Liver (tissue), 9 donors: ENCODE measurements around the gene ENGASE. TPM values are rescaled to one million over a fixed set of nuclear protein-coding genes. Genes with fewer than 3 reads are reported as not detected.

Source experiments
- DNase-seq: peaks from one replicate; pipeline ENCODE4 v3.0.0-alpha.2; 2017; ENCODE audit warnings: low spot score
- H3K27ac ChIP-seq, 2 donors: one replicate each; pipeline ENCODE4 v1.7.0; 2013; ENCODE audit warnings: inconsistent platforms in 2 of 2, low read length in 2 of 2, control low read depth in 1 of 2, low read depth in 1 of 2, mild to moderate bottlenecking in 1 of 2
- H3K27me3 ChIP-seq, 4 donors: one replicate each; pipeline versions ENCODE4 v1.6.1 to v1.7.0; 2013; ENCODE audit warnings: low read length in 3 of 4, inconsistent platforms in 1 of 4, mild to moderate bottlenecking in 1 of 4, moderate library complexity in 1 of 4; ENCODE audit not compliant: control insufficient read depth in 4 of 4, insufficient read depth in 4 of 4
- H3K36me3 ChIP-seq, 4 donors: one replicate each; pipeline versions ENCODE4 v1.6.1 to v1.7.0; 2013; ENCODE audit warnings: low read length in 3 of 4, mild to moderate bottlenecking in 3 of 4, low read depth in 1 of 4, moderate library complexity in 1 of 4; ENCODE audit not compliant: control insufficient read depth in 4 of 4, insufficient read depth in 3 of 4
- H3K4me1 ChIP-seq, 4 donors: one replicate each; pipeline versions ENCODE4 v1.6.1 to v1.7.0; 2013; ENCODE audit warnings: low read length in 3 of 4, mild to moderate bottlenecking in 3 of 4, moderate library complexity in 1 of 4; ENCODE audit not compliant: control insufficient read depth in 4 of 4, insufficient read depth in 4 of 4
- H3K4me3 ChIP-seq, 3 donors: one replicate each; pipeline versions ENCODE4 v1.6.1 to v1.7.0; 2013; ENCODE audit warnings: low read length in 3 of 3, control low read depth in 1 of 3, low read depth in 1 of 3, mild to moderate bottlenecking in 1 of 3
- H3K9ac ChIP-seq, 2 donors: one replicate each; pipeline ENCODE4 v1.7.0; 2013; ENCODE audit warnings: low read length in 2 of 2, mild to moderate bottlenecking in 2 of 2, moderate library complexity in 2 of 2, control low read depth in 1 of 2, low read depth in 1 of 2
- H3K9me3 ChIP-seq, 4 donors: one replicate each; pipeline versions ENCODE4 v1.6.1 to v1.7.0; 2013; ENCODE audit warnings: low read length in 3 of 4; ENCODE audit not compliant: control insufficient read depth in 4 of 4
- EGR1 ChIP-seq, 2 donors: IDR thresholded peaks; 2 replicates each; pipeline ENCODE4 v1.6.1; 2016 to 2018; ENCODE audit warnings: antibody characterized with exemption in 2 of 2, low read depth in 2 of 2
- FOXA2 ChIP-seq: IDR thresholded peaks from 2 replicates; pipeline ENCODE4 v1.6.1; 2016; ENCODE audit warnings: antibody characterized with exemption
- HNF4A ChIP-seq, 2 donors: conservative IDR thresholded peaks; 2 replicates each; pipeline ENCODE4 v1.6.1; 2016; ENCODE audit warnings: antibody characterized with exemption in 2 of 2, mild to moderate bottlenecking in 2 of 2
- HNF4G ChIP-seq: IDR thresholded peaks from 2 replicates; pipeline ENCODE4 v1.6.1; 2016; ENCODE audit warnings: antibody characterized with exemption
- JUND ChIP-seq, 2 donors: IDR thresholded peaks; 2 replicates each; pipeline ENCODE4 v1.6.1; 2016; ENCODE audit warnings: antibody characterized with exemption in 2 of 2
- NR2F2 ChIP-seq: IDR thresholded peaks from 2 replicates; pipeline ENCODE4 v1.6.1; 2016; ENCODE audit warnings: antibody characterized with exemption
- RXRA ChIP-seq, 2 donors: IDR thresholded peaks; 2 replicates each; pipeline ENCODE4 v1.6.1; 2017 to 2018; ENCODE audit warnings: antibody characterized with exemption in 2 of 2, mild to moderate bottlenecking in 1 of 2
- SP1 ChIP-seq: IDR thresholded peaks from 2 replicates; pipeline ENCODE4 v1.6.1; 2018; ENCODE audit warnings: antibody characterized with exemption, mild to moderate bottlenecking
- TAF1 ChIP-seq: conservative IDR thresholded peaks from 2 replicates; pipeline ENCODE4 v1.6.1; 2016; ENCODE audit warnings: antibody characterized with exemption, mild to moderate bottlenecking
- WGBS: extraction: QIAGEN DNeasy Blood & Tissue Kit; methylation state at CpG from one replicate; pipeline ENCODE4 v1.1.7; 2013; 5-methylcytosine and 5-hydroxymethylcytosine counted together
- polyA plus RNA-seq, 2 donors: library from polyadenylated mRNA; stranded (reverse) in 1 of 2; unstranded in 1 of 2; fragments of 200-250 nt in 1 of 2; fragments of >200 nt in 1 of 2; fragmentation: Nextera tagmentation in 1 of 2; extraction: Ambion mirVana in 1 of 2; gene quantifications; one replicate each; pipeline versions ENCODE4 v1.2.1 to v1.2.3, GENCODE V29; 2013 to 2015
- total RNA-seq, 2 donors: library from RNA; depleted of rRNA; stranded (reverse); fragments of >200 nt; gene quantifications; one replicate each; pipeline ENCODE4 v1.2.3, GENCODE V29; 2014
- TF ChIP-seq, protein P1 (sequence below): IDR thresholded peaks from 2 replicates; pipeline ENCODE4 v1.6.1; 2016; ENCODE audit warnings: antibody characterized with exemption, mild to moderate bottlenecking
- TF ChIP-seq, protein P2 (sequence below): IDR thresholded peaks from 2 replicates; pipeline ENCODE4 v1.6.1; 2016; ENCODE audit warnings: antibody characterized with exemption
- TF ChIP-seq, protein P3 (sequence below): fragments of 150-350 bp; IDR thresholded peaks from 2 replicates; pipeline ENCODE4 v1.5.1; 2017; ENCODE audit warnings: improper control_type of control experiment, low read depth, low read length; ENCODE audit not compliant: missing input control
- donor health status: healthy.
- donor health status: healthy.
- donor health status: healthy.
- donor health status: healthy.
- donor health status: healthy.

ENGASE gene
- total and polyA plus RNA-seq, 4 donors: 5.2 to 33.6 (median 7.8) TPM

DNA sequence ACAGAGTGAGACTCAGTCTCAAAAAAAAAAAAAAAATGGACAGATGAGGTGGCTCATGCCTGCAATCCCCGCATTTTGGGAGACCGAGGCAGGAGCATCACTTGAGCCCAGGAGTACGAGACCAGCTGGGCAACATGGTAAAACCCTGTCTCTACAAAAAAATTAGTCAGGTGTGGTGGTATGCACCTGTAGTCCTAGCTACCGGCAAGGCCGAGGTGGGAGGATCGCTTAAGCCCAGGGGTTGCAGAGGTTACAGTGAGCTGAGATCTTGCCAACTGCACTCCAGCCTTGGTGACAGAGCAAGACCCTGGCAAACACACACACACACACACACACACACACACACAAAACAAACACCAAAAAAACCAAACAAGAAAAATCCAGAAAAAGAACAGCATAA is 7.7 kb upstream of the ENGASE start:
- TF ChIP-seq NR2F2: no peak
- no peak for TF ChIP-seq HNF4A (conservative IDR thresholded peaks at IDR 0.05)
- no peak for TF ChIP-seq TAF1
- no peak for TF ChIP-seq SP1
- TF ChIP-seq, protein P1, sequence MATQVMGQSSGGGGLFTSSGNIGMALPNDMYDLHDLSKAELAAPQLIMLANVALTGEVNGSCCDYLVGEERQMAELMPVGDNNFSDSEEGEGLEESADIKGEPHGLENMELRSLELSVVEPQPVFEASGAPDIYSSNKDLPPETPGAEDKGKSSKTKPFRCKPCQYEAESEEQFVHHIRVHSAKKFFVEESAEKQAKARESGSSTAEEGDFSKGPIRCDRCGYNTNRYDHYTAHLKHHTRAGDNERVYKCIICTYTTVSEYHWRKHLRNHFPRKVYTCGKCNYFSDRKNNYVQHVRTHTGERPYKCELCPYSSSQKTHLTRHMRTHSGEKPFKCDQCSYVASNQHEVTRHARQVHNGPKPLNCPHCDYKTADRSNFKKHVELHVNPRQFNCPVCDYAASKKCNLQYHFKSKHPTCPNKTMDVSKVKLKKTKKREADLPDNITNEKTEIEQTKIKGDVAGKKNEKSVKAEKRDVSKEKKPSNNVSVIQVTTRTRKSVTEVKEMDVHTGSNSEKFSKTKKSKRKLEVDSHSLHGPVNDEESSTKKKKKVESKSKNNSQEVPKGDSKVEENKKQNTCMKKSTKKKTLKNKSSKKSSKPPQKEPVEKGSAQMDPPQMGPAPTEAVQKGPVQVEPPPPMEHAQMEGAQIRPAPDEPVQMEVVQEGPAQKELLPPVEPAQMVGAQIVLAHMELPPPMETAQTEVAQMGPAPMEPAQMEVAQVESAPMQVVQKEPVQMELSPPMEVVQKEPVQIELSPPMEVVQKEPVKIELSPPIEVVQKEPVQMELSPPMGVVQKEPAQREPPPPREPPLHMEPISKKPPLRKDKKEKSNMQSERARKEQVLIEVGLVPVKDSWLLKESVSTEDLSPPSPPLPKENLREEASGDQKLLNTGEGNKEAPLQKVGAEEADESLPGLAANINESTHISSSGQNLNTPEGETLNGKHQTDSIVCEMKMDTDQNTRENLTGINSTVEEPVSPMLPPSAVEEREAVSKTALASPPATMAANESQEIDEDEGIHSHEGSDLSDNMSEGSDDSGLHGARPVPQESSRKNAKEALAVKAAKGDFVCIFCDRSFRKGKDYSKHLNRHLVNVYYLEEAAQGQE: no peak
- no peak for TF ChIP-seq RXRA (IDR thresholded peaks at IDR 0.05)
- TF ChIP-seq, protein P2, sequence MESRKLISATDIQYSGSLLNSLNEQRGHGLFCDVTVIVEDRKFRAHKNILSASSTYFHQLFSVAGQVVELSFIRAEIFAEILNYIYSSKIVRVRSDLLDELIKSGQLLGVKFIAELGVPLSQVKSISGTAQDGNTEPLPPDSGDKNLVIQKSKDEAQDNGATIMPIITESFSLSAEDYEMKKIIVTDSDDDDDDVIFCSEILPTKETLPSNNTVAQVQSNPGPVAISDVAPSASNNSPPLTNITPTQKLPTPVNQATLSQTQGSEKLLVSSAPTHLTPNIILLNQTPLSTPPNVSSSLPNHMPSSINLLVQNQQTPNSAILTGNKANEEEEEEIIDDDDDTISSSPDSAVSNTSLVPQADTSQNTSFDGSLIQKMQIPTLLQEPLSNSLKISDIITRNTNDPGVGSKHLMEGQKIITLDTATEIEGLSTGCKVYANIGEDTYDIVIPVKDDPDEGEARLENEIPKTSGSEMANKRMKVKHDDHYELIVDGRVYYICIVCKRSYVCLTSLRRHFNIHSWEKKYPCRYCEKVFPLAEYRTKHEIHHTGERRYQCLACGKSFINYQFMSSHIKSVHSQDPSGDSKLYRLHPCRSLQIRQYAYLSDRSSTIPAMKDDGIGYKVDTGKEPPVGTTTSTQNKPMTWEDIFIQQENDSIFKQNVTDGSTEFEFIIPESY: no peak
- no peak for TF ChIP-seq FOXA2
- TF ChIP-seq, protein P3, sequence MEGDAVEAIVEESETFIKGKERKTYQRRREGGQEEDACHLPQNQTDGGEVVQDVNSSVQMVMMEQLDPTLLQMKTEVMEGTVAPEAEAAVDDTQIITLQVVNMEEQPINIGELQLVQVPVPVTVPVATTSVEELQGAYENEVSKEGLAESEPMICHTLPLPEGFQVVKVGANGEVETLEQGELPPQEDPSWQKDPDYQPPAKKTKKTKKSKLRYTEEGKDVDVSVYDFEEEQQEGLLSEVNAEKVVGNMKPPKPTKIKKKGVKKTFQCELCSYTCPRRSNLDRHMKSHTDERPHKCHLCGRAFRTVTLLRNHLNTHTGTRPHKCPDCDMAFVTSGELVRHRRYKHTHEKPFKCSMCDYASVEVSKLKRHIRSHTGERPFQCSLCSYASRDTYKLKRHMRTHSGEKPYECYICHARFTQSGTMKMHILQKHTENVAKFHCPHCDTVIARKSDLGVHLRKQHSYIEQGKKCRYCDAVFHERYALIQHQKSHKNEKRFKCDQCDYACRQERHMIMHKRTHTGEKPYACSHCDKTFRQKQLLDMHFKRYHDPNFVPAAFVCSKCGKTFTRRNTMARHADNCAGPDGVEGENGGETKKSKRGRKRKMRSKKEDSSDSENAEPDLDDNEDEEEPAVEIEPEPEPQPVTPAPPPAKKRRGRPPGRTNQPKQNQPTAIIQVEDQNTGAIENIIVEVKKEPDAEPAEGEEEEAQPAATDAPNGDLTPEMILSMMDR: no peak
- no peak for TF ChIP-seq EGR1 (IDR thresholded peaks at IDR 0.05; ENCODE audit: low read depth in 2 of 2)
- TF ChIP-seq HNF4G: no peak
- DNase-seq: no peak
- no peak overlapping the region for H3K9ac ChIP-seq
- H3K9me3 ChIP-seq: no peaks in the 10 kb centered on the region
- H3K27ac ChIP-seq: no peak overlapping the region
- WGBS: 61% methylated on average over 6 of the region's 6 CpGs
- no peaks in the 10 kb centered on the region for H3K4me1 ChIP-seq
- no peak overlapping the region for H3K4me3 ChIP-seq
- H3K36me3 ChIP-seq: no peaks in the 10 kb centered on the region
- H3K27me3 ChIP-seq: no peaks in the 10 kb centered on the region

DNA sequence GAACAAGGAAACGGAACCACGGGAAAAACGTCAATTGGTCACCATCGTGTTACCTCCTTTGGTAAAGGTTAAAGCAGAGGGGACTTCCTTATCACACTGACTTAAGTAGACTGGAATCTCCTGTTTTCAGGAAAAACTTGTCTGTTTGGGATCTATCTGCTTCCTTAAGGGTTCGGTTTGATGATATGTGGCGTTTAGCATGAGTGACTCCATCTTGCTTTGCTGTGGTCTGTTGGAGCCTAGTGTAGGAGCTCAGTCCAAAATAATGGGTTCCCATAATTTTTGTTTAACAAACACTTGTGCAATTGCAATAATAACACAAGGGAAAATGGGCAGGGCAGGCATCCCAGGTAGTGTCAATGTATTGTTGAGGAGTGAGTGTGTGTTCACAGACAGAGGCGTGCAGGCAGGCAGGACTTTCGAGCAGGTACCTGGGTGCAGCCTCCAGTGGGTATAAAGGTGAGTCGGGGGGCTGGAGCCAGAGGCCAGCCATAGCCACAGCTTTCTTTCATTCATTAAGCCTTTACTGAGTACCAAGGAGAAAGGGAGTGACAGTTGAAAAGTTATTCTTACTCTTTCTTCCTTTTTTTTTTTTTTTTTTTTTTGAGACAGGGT is 4.3 kb upstream of the ENGASE start:
- DNase-seq: no peak

More for the DNA sequence above, 4.3 kb upstream of the ENGASE start:
- Histone ChIP-seq H3K9me3 (no peaks in the 10 kb centered on the region), H3K36me3 (no peaks in the 10 kb centered on the region), H3K4me3 (no peak overlapping the region), H3K4me1 (peaks cover 0 to 4% (median 1%) of the 10 kb centered on the region in 4 donors), H3K9ac (no peak overlapping the region), H3K27me3 (no peaks in the 10 kb centered on the region), H3K27ac (no peak overlapping the region)
- TF ChIP-seq SP1: no peak
- TF ChIP-seq NR2F2: no peak
- TF ChIP-seq FOXA2: no peak
- no peak for TF ChIP-seq HNF4A (conservative IDR thresholded peaks at IDR 0.05)
- TF ChIP-seq TAF1: no peak
- TF ChIP-seq JUND (IDR thresholded peaks at IDR 0.05): no peak
- WGBS: 86% methylated on average over 9 of the region's 9 CpGs
